ENCODE measurements around the gene PHF20.

- no peak for TF ChIP-seq EZH2phosphoT487 (IDR thresholded peaks at IDR 0.05; ENCODE audit: insufficient read depth, low read depth)
- TF ChIP-seq EZH2 (IDR thresholded peaks at IDR 0.05; ENCODE audit: insufficient read depth, poor library complexity, severe bottlenecking), result no peak
Observed at GRCh38 chr20:35912881-35913280, 141.1 kb downstream of the PHF20 start.
